Ecto neural progenitor cell (in vitro differentiated cells): ENCODE measurements around the gene MRPL37.
"Not testable (repeated sequence)": the region's sequence is repeated elsewhere in the genome, so short reads cannot be mapped to it uniquely, and the experiment has no call there.

ENCODE experiments used
- DNase-seq: peaks from one replicate; pipeline ENCODE4 v3.0.0-alpha.2; 2018; ENCODE audit warnings: low spot score

Gene MRPL37

DNA sequence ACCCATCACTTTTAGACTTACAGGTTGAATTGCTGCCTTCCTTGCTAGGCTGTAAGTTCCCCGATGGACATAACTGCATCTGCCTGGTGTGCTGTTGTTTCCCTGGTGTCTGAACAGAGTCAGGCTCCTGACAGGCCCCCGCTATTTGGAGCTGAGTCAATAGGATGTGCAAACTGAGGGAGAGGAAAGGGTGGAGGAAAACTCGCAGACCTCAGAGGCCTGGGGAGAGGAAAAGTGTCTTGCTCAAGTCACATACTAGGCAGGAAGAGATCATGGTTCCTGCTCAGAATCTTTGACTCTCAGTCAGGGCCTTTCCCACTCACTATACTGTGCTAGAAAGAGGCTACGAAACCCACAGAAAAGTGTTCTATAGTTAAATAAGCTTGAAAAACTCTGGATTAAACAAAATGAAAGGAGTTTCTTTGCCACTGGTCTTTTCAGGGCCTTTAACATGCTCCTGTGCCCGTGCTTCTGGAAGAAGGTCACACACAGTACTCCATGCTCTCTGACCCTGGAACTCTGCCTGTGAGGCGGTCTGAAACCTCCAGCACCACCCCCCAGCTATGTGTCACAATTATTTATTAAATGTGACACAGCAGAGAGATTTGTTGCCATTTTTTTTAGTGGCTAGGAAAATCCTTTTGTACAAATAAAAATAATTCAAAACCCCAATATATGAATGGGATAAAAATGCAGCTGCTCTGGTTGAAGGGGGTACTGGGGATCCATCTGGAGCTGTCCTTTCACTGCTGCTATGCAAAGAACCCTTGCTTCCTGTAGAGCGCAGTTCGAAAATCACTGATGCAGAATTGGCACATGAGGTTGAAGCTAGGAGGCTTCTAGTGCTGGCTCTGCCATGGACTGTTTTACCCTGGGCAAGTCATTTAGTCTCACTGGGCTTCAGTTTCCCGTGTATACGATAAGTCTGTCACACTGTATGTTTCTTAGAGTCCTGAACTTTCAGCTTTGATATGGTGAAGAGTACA, 27.1 kb upstream of the MRPL37 start:
- DNase-seq, result no peak

DNA sequence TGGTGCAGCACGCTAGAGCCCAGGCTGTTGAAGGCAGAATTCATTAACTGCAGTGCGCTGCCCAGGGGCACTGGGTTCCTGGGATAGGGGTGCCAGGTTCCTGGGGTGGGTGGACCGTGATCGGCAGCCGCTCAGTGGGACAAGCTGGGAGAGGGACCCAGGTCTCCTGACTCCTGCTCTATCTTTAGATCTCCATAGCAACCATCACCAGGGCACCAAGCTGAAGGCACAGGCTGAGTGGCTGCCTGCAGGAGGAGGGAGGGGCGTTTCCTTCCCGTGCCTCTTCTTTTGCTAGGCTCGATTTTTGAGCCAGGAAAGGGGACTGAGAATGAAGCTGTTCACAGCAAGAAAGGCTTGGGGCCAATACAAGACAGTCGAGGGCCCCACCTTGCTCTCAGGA, 26.3 kb upstream of the MRPL37 start:
- DNase-seq, result no peak

DNA sequence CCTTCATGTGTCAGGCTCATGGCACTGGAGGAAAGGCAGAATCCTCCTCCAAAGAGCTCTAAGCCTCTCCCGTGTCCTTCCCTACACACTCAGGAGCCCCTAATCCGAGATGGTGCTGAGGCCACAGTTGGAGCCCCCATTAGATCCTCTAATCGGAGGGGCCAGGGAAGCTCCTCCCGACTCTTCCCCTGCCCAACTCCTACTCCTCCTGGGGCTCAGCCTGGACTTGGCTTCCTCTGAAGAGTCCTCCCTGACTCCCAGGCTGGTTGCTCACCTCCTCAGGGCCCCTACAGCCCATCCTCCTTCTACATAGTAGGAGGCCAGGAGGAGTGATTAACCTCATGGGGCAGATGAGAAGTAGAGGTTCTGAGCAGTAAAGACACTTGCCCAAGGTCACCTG, 25.9 kb upstream of the MRPL37 start:
- no peak for DNase-seq

DNA sequence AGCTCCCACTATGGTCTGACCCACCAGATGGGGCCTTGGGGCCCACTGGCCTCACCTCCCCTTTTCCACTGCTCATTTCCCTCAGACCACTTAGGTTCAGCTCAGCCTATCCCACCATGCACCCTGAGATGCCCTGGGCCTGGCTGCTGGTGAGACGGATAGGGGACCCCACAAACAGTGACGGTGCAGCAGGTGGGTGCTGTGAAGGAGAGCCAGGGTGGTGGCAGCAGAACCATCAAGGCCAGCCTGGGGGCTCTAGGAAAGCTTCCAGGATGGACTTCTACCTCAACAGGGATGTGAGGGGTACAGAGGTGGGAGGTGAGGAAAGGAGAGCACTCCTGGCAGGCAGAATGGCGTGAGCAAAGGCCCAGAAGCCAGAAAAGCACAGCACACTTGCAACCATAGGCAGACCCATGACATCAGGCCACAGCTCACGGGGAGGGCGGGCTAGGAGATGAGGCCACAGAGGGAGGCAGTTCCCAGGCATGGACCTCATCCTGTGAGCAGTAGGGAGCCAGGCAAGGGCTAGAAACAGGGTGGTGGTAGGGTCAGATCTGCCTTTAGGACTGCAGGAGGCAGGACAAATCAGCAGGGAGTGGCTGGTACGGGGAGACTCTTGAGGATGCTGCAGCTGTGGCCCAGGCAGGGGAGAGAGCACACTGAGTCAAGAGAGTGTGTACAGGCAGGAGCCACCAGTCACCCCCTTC, 23.2 kb upstream of the MRPL37 start:
- DNase-seq, result no peak

DNA sequence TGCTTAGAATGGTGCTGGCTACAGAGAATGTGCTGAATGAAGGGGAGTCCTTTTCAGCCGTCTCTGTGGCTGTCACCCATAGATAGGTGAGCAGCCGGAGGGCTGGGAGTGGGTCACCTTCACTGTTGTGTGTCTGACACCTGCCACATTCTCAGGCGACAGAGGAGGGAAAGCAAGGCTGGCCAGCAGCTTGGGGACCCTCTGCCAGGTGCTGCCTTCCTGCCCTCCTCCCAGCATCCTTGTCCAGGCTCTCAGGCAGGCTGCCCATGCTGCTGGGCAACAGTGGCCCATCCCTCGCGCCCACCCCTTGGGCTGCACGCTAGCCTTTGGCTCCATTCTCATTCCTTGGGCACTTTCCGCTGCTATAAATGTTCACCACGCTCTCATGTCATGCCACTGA, 22.2 kb upstream of the MRPL37 start:
- DNase-seq, result no peak

DNA sequence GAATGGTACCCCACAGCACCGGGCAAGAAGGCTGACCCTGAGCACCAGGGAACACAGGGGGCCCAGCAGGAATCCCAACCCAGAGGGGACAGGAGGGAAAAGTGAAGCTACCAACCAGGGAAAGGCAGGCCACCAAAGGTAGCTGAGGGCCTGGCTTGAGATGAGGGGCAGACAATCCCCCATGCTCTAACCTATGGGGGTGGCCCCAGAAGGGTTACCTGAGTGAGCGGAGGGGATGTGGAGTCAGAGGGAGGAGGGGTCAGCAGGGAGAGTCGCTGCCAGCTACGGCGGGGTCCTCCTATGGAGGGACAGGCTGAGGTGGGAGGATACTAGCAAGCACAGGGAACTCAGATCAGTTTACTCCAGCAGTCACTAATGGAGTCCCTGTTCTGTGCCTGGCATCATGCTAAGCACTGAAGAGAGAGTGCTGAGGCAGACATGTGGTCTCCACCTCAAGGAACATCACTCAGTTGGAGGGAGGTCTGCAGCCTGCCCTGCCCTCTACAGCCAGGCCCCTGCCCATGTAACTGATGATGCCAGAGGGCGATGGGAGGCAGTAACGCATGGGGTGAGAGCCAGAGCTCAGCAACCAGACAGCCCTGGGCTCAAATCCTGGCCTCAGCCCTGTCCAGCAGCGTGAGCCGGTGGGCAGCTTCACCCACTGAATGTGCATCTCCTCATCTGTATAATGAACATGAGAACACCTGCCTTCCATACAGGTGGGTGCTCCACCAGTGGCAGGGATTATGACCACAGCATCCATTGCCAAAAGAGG, 21.5 kb upstream of the MRPL37 start:
- DNase-seq, result no peak

DNA sequence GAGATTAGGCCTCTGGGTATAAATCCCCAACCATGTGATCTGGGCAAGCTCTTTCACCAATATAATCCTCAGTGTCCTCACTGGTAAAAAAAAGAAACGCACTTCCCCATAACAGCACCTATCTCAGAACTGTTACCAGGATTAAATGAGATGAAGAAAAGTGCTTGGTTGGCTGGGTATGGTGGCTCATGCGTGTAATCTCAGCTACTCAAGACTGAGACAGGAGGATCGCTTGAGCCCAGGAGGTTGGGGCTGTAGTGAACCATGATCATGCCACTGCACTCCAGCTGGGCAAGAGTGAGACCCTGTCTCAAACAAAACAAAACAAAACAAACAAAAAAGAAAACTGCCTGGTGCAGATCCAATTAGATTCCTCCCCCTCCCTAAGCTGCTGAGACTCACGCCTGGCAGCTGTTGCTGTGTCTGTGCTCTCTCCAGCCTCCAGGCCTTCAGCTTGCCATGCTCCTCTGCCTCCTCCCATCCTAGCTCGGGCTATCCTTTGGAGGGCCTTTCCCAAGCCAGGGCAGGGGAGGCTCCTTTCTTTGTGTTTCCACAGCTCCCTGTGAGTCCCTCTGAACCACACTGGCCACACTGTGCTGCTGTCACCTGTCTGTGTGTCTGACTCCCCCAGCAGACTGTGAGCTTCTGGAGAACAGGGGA, 19.1 kb upstream of the MRPL37 start:
- no peak for DNase-seq

DNA sequence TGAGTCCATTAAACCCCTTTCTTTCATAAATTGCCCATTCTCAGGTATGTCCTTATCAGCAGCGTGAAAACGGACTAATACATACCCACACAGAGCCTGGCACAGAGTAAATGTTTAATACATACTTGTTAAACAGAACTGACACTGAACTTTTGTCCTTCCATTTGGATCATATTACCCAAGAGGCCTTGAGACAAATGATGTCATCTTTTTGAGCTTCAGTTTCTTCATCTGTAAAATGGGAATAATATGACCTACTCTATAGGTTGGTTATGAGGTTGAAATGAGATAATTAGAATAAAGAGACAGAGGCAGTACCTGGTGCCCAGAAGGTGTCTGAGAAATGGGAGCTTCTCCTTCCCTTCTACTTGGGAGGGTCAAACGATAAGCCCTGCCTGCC, 13.9 kb upstream of the MRPL37 start:
- DNase-seq, result no peak

DNA sequence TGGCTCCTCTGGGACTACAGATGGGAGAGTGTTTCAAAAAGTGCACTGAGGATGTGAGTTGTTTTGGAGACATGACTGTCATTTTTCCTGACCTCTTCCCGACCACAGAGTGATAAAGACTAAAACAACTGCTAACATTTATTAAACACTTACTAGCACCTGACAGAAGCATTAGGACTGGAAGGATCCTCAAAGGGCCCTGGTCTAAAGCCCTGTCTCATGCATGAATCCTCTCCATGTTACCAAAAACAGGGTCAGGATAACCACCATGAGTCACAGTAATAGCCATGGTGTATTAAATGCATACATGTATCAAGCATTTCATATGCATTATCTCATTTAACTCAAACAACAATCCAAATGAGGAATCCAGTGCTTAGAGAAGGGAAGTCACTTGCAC, 11.7 kb upstream of the MRPL37 start:
- DNase-seq, result no peak

DNA sequence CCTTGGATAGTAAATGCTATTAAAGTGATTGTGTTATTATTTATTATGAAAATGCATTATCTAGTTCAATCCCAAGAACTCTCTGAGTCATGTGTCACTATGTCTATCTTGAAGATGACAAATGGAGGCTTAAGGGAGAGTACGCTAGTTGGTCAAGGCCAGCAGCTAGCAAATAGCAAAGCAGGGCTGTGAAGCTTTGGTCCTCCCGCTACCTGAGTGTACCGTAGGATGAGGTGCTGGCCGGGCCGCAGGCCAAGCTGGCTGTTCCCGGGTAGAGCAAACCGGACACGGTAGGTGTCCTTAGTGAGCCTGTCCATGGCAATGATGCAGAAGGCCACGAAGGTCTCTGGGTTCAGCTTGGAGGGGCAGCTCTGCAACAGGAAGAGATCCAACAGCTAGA, 9.4 kb upstream of the MRPL37 start:
- no peak for DNase-seq

DNA sequence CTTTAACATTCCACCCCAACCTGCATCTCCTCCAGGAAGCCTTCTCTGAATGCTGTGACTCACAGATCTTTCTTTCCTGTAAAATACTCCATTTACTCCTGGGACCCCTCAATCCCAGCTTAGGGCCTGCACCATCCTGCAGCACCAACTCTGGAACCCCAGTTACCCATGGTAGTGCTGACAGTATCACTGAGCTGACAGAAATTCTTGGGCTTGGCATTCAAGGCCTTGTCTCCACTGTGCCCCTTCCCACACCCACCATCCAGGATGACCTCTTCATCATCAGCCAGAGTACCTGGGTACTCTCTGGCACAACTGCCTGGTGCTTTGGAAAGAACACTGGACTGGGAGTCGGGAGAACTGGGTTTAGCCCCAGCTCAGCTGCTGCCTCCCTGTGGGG, 8.4 kb upstream of the MRPL37 start:
- no peak for DNase-seq

DNA sequence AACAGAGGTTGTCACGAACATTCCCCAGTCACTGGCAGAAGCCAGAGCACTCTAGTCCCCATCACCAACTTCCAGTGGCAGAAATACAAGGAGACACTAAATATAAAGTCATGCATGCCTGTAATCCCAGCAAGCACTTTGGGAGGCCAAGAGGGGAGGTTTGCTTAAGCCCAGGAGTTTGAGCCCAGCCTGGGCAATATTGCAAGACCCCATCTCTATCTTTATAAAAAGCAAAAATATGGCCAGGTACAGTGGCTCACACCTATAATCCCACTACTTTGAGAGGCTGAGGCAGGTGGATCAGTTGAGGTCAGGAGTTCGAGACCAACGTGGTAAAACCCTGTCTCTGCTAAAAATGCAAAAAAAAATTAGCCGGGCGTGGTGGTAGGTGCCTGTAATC, 6.5 kb upstream of the MRPL37 start:
- no peak for DNase-seq

DNA sequence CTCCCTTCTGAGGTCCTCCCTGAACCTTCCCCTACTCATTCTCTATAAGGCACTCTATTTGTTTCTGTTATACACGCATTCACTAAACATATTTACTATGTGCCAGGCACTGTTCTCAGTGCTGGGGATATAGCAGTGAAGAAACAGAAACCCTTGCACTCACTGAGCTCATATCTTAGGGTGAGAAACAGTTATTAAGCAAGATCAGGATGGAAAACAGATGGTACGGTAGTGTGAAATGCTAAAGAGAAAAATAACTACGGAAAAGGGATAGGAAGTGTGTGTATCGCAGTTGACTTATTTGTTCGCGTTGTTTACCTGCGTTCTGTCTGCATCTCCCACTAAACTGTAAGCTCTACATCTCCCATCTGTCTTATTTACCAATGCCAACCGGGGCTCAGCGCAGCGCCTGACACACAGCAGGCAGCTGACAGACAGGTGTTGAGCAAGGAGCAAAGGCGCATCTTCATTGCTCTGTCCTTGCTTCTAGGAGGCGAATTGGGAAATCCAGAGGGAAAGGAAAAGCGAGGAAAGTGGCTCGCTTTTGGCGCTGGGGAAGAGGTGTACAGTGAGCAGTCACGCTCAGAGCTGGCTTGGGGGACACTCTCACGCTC, 709 bp upstream of the MRPL37 start:
- no peak for DNase-seq

DNA sequence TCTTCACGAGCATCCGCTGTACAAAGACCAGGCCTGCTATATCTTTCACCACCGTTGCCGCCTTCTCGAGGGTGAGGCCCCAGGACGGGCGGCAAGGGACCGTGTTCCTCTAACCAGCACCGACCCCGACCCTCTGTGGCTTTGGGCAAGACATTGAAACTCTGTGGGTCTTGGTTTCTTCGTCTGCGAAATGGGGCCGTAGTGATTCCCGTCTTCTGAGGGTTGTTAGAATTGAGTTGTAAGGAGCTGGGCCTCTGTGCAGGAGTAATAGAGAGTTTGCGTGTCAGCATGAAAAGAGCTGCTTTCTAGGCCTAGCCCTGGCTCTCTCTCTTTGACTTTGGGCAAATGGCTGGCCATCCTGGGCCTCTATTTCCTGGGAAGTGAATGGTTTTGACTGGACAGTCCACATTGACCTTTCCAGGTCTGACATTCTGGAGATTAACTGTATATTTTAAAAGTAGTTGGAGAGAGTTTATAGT, 591 bp downstream of the MRPL37 start:
- no peak for DNase-seq

DNA sequence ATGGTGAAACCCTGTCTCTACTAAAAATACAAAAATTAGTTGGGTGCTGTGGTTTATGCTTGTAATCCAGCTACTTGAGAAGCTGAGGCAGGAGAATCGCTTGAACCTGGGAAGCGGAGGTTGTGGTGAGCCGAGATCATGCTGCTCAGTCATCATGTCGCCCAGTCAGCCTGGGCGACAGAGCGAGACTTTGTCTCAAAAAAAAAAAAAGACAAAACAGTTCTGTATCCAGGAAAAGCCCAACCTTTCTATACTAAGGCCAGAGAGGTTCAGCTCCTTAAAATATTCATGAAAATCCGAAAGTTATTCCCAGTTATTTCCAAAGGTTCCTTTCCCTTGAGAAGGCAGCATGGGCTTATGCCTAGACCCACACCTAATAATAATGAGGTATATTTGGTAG, 4.2 kb downstream of the MRPL37 start:
- DNase-seq, result no peak

DNA sequence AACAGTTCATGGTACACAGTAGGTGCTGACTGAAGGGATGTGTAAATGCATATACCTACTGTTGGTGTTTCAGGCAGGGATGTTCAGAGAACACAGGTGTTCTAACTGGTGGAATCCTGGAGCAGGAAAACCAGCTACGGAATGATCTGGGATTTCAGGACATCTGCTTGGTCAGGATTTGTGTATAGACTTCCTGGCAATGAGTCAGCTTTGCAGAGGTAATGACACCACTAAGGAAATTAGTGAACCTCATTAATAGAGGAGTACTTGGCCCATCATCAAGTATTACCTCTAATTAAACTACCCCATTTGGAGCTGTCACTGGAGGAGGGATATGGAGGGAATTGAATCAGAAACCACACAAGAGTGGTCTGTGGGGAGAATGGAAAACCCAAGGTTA, 7.3 kb downstream of the MRPL37 start:
- DNase-seq, result no peak

DNA sequence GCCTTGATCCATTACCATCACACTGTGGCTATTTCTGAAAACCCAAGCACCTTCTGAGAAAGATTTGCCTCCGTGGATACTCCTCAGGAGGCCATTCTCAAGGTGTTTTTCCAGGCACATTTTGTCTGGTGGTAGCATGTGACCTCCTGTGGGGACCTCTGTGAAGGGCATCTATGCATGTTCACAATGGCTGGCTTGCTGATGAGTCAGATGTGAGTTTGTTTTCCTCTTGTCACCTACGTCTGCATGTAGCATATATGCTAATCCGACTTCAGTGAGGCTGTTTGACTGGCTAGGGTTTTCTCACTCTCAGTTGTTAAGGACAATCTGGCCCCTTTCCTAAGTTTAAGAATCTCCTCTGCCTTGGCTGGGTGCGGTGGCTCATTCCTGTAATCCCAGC, 7.9 kb downstream of the MRPL37 start:
- not testable (repeated sequence) for DNase-seq

DNA sequence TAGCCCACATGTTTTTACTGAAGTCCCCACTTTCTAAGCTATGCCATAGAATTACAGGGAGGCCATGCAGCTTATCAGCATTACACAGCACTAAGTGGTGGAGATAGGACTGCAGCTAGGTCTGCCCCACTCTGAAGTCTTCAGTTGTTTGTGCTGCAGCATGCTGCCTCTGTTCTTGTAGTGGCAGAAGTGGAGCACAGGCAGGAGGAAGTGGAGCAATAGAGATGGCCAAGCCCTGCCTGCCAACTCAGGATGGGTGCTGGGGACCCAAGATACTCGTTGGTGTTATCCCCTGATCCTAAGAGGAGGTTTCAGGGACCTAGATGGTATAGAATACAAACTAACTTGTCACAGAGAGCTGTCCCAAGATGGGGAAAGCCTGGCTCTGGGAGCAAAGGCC, 12.9 kb downstream of the MRPL37 start:
- DNase-seq, result no peak

DNA sequence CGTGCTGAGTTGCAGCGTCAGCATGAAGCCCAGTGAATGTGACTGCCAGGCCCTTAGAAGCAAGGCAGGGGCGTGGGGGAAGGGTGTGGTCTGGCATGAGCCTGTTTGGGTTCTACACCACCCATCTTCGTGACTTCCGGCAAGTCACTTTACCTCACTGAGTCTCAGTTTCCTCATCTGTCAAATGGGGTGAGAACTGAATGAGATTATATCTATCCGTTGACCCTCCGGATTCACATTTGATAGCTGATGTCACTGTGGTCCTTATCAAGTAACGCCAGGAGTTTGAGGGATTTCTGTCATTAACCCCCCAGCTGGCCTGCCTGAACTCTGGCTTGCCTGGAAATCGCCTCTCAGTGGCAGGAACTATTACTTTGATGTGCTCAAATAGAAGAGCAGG, 15.6 kb downstream of the MRPL37 start:
- DNase-seq, result no peak

DNA sequence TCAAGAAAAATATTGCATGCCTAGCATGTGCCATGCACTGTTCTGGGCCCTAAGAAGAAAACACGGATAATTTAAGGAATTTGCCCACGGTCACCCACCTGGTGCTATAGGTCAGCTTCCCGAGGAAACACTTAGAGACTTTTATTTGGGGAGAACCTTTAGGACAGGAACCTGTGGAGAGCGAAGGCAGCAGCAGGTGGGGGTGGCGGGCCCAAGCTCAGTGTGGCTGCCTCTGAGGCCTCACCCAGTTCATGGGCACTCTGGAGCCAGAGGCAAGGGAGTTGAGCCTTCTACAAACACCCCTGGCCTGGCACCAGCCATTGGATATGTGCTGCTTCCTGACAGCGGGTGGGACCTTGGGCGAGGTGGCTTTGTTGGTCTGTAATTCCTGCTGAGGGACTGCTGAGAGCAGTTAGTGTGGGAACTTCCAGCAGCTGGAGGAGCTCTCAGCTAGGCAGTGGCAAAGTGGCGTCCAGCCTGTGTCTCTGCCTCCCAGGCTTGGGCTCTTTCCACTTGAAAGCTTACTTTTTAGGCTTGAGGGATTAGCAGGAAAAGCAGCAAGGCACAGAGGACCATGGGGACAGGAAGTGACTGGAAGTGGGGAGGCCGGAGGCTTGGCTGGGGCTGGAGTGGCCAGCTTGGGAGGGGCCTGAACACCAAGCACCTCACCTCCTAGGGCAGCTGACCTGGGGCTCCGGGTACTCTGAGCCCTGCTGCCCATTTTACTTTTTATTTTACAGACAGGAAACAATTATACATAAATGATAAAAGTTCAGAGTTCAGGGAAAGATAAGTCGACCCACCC, 19.1 kb downstream of the MRPL37 start:
- DNase-seq, result no peak

DNA sequence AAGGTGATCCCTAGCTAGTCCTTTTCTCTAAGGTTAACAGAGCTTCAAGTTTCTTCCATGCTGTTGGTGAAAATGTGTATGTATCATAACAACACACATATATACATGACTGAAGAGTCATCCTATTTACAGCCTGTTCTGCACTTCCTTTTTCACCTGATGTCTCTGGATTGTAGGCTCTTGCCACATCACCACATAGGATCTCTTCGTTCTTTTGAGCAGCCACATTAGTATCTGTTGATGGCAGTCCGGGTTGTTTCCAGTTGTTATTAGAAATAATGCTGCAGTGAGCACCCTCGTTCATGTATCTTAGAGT, 19.7 kb downstream of the MRPL37 start:
- no peak for DNase-seq
